ENCODE data around the gene ZSWIM8.

Gene ZSWIM8

GRCh38 chr10:73840403-73841060 lies 55.1 kb downstream of the ZSWIM8 start:
- DNase-seq (ENCODE audit: low read depth in 4 of 4, low spot score in 1 of 4): no peak

- DNase-seq (ENCODE audit: low read depth in 4 of 4, low spot score in 1 of 4): no peak
Observed at GRCh38 chr10:73841061-73841421, 55.6 kb downstream of the ZSWIM8 start.

GRCh38 chr10:73841526-73842285 lies 56.3 kb downstream of the ZSWIM8 start:
- no peak for DNase-seq (ENCODE audit: low read depth in 4 of 4, low spot score in 1 of 4)

GRCh38 chr10:73842349-73842748 lies 56.9 kb downstream of the ZSWIM8 start:
- no peak for DNase-seq (ENCODE audit: low read depth in 4 of 4, low spot score in 1 of 4)

- DNase-seq (ENCODE audit: low read depth in 4 of 4, low spot score in 1 of 4): no peak
Observed at GRCh38 chr10:73843261-73843660, 57.9 kb downstream of the ZSWIM8 start.

- no peak for DNase-seq (ENCODE audit: low read depth in 4 of 4, low spot score in 1 of 4)
Observed at GRCh38 chr10:73847031-73847430, 61.6 kb downstream of the ZSWIM8 start.

GRCh38 chr10:73848821-73849489 lies 63.5 kb downstream of the ZSWIM8 start:
- peak; percentile 85 to 95 (median 87) for DNase-seq (ENCODE audit: low read depth in 4 of 4, low spot score in 1 of 4)

GRCh38 chr10:73850211-73850610 lies 64.8 kb downstream of the ZSWIM8 start:
- DNase-seq (ENCODE audit: low read depth in 4 of 4, low spot score in 1 of 4): no peak

- DNase-seq (ENCODE audit: low read depth in 4 of 4, low spot score in 1 of 4): no peak
Observed at GRCh38 chr10:73850863-73851461, 65.6 kb downstream of the ZSWIM8 start.

Measured in stimulated activated CD4-positive, alpha-beta T cell treated with anti-CD3 and anti-CD28 coated beads, Interleukin-1b, Interleukin-23, amount 100 ng/mL, for 24 hours (primary cell).